ENCODE measurements around the gene NXF1. TPM values are rescaled to one million over a fixed set of nuclear protein-coding genes. Genes with fewer than 3 reads are reported as not detected.
A peak's percentile ranks its signal among the peaks of the same experiment; 100 is the strongest.
"Not testable (repeated sequence)": the region's sequence is repeated elsewhere in the genome, so short reads cannot be mapped to it uniquely, and the experiment has no call there.

The NXF1 gene
- 25.1 and 31.1 TPM in 2 replicates for total RNA-seq (2014; rRNA removed; shearing (Covaris generic))

- DNase-seq (ENCODE audit: low spot score) = peak; percentile 88
These were observed at the start of gene NXF1 for GRCh38 chr11:62805076-62805892. Gene NXF1 (minus strand): TSS chr11:62805440. CDS start chr11:62805356, 84 bp downstream.

GRCh38 chr11:62854013-62854824 is 49.0 kb upstream of the NXF1 start:
- DNase-seq (ENCODE audit: low spot score) = no peak

- DNase-seq (ENCODE audit: low spot score) = no peak
These were observed 48.2 kb upstream of the NXF1 start for GRCh38 chr11:62853279-62853965.

DNA sequence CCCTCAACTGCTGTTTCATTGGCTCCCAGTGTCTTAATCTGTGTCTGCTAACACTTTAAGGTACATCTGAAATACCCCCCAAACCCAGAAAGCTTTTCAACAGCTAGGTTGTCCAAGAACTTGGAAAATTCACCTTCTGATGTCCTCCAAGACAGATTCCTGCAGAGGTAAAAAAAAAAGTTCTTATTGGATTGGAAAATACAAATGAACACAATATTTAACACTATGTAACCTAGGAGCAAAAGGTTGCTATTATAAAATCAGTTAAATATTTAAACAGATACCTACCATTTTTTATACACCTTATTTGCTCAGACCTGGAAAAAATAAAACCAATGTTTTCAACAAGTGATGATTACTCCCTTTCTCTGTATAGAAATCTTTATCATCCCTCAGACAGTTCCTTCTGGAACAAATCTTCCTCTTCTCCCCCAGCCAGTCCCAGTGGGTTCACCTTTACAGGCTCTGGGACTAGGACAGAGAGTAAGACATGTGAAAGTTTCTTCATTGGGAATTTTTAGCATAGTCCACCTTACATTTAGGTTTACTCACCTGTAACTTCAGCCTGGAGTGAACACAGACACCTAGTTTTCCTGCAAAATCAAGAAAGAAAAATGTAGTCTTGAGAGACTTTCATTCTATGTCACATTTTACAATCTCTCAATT is 47.4 kb upstream of the NXF1 start:
- no peak for DNase-seq (ENCODE audit: low spot score)

GRCh38 chr11:62851807-62852522 is 46.7 kb upstream of the NXF1 start:
- DNase-seq (ENCODE audit: low spot score) = peak; percentile 3

GRCh38 chr11:62850911-62851806 is 45.9 kb upstream of the NXF1 start:
- DNase-seq (ENCODE audit: low spot score) = peak; percentile 14

DNA sequence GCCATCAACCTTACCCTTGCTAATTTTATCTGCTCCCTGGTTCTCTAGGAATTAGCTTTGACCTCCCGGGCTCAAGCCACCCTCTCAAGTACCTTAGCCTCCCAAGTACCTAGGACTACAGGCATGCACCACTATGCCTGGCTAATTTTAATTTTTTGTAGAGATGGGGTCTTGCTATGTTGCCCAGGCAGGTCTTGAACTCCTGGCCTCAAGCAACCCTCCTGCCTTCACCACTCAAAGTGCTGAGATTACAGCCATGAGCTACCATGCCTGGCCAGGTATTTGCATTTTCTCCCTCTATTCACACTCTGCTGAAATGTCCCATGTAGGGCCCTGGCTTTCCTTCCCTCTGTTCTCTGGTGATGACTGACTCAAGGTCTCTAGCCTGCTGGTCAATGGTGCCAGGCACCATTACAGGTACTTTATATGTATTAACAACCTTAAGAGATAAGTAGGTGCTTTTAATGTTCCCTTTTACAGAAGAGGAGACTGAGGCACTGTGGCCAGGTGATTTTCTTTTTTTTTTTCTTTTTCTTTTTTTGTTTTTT is 42.6 kb upstream of the NXF1 start:
- no peak for DNase-seq (ENCODE audit: low spot score)

GRCh38 chr11:62846177-62846576 is 40.9 kb upstream of the NXF1 start:
- no peak for DNase-seq (ENCODE audit: low spot score)

DNA sequence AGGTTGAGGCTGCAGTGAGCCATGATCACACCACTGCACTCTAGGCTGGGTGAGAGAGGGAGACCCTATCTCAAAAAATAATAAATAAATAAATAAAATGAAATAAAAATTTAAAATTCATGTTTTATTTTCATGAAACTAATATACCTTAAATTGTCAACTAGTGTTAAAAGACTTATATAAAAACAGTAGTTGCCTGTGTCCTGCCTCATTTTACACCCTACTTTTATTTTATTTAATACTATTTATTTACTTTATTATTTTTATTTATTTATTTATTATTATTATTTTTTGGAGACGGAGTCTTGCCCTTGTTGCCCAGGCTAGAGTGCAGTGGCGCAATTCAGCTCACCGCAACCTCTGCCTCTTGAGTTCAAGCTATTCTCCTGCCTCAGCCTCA is 38.9 kb upstream of the NXF1 start:
- DNase-seq (ENCODE audit: low spot score) = no peak

GRCh38 chr11:62843466-62843865 is 38.2 kb upstream of the NXF1 start:
- DNase-seq (ENCODE audit: low spot score) = no peak

DNA sequence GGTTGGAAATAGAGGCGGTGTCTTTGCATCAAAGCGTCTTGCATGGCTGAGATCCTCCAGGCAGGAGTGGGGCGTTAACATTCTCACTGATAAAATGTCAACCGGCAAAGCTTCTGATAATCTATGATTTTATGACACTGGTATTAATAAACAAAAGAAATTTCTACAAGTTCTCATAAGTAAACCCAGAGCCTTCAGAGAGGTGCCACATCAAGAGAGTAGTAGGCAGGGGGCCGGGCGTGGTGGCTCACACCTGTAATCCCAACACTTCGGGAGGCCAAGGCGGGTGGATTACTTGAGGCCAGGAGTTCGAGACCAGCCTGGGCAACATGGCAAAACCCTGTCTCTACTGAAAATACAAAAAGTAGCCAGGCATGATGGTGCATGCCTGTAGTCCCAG is 37.7 kb upstream of the NXF1 start:
- not testable (repeated sequence) for DNase-seq (ENCODE audit: low spot score)

GRCh38 chr11:62842171-62842741 is 37.0 kb upstream of the NXF1 start:
- no peak for DNase-seq (ENCODE audit: low spot score)

DNA sequence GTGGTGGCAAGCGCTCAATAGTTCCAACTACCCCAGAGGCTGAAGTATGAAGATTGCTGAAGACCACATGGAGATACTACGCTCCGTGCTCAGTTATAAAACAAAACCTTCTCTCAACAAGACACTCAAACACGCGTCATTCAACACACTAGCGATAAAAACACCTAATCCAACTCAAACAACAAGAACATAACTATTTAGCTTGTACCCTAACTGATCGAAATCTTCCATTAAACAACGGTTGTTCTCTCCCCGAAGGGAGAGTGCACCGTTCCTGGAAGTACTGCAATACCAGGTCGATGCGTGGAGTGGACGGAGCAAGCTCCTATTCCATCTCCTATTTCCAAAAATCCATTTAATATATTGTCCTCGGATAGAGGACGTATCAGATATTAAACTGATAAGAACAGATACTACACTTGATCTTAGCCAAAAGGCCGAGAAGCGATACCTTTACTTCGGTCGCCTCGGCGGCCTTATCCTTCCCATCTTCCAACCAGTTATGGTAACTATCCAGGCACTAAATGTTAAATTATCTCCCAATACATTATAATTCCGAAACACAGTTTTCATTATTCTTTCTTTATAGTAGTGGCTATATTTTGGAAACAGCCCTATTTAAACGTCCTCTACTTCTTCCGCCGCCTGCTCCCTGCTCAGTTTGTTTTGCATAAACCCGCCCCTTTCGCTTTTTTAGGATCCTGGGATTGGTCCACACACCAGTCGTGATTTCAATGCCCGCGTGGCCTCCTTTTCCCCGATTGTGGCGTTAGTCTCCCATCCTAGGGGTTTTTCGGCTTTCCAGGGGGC is 36.3 kb upstream of the NXF1 start:
- DNase-seq (ENCODE audit: low spot score) = peak; percentile 99

DNA sequence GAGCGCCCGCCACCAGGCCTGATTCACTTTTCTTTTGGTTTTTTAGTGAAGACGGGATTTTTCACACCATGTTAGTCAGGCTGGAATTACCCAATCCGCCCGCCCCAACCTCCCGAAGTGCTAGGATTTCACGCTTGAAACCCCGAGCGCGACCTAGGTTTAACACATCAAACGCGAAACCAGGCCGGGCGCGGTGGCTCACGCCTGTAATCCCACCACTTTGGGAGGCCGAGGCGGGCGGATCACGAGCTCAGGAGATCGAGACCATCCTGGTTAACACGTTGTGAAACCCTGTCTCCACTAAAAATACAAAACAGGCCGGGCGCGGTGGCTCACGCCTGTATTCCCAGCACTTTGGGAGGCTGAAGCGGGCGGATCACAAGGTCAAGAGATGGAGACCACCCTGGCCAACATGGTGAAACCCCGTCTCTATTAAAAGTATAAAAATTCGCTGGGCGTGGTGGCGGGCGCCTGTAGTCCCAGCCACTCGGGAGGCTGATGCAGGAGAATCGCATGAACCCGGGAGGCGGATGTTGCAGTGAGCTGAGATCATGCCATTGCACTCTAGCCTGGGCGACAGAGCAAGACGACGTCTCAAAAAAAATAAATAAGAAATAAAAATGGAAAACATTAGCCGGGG is 35.6 kb upstream of the NXF1 start:
- DNase-seq (ENCODE audit: low spot score) = peak; percentile 49

DNA sequence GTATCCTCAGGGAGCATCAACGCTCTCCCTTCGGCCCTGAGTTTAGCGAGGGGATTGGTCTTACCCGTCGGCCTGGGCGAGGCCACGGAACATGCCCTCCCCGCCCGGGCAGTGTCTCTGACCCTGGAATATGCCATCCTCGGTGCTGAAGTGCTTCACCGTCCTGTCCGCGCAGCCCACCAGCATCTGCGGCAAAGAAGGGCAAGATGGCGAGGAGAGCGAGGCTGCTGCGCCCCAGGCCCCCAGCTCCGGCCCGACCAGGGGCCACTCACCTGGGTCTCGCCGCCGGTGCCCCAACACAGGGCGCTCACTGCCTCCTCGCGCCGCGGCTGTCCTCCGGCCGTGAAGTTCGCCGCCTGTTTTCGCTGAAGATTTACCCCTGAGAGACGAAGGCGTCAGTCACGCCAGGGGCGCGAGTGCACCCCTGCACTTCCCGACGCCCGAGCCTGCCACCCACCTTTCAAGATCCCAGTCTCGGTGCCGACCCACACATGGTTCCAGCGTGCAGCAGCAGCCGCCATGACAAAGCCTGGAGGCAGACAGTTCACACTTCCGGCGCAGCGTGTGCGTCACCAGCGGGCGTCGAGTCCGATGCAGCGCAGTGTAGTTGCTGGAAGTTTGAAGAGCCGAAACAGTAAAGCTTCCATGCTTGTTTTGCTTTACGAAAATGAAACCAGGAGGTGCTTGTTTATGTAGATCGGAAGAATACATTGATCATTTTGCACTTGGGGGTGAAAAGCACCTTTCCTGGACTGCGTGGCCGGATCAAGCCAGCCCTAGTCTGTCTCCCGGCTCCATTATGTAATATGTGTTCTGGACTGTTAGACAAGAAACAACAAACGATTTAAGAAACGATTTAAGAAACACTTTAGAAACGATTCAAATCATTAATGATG is 34.1 kb upstream of the NXF1 start, which contains the start of gene WDR74:
TSS of gene WDR74 (minus strand) at position 541 of the 896 bp plus-strand sequence. CDS start at position 521, 20 bp downstream.
- DNase-seq (ENCODE audit: low spot score) = peak; percentile 95

- no peak for DNase-seq (ENCODE audit: low spot score)
These were observed 30.1 kb upstream of the NXF1 start for GRCh38 chr11:62835336-62835735.

Data from H4 (cell line).